Measurements from ENCODE around the gene NYNRIN. TPM values are rescaled to one million over a fixed set of nuclear protein-coding genes. Genes with fewer than 3 reads are reported as not detected.

NYNRIN gene
- total and polyA plus RNA-seq, 2 of the 8 experiments (the other 6 are each of a cell fraction or from before 2014, with no cell fraction given) = 15.2 to 18.3 TPM

DNA sequence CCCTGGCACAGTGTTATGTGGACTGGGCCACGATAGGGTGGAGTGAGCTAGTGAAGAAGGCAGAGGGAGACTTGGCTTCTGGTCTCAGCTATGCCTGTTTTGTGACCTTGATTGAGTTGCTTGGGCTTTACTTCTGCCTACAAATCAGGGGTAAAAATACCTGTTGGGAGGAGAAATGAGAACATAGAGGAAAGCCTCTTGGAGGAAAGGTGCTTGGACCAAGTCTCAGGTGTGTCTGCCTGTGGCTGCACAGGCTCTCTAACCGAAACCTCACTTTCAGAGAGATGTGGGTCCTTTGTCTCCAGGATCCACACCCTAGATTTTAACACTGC is 38.9 kb downstream of the NYNRIN start:
- no peak overlapping the region for H3K18ac ChIP-seq (ENCODE audit: extremely low read depth, low read length)
- H3K9ac ChIP-seq (replicated peaks in 1 of 4; ENCODE audit: extremely low read depth in 1 of 4, low read depth in 3 of 4, low read length in 3 of 4) = no peak overlapping the region
- no peak overlapping the region for H2AFZ ChIP-seq (ENCODE audit: low read length)
- no peaks in the 10 kb centered on the region; a peak in 2 of 7 replicates for H3K4me1 ChIP-seq (replicated peaks in 1 of 4; ENCODE audit: control insufficient read depth in 3 of 4, insufficient read depth in 4 of 4, low read length in 3 of 4)
- H2BK12ac ChIP-seq (ENCODE audit: low read depth, low read length) = no peak overlapping the region
- TF ChIP-seq JUND (IDR thresholded peaks at IDR 0.05; ENCODE audit: low read length) (no peak), TEAD4 (IDR thresholded peaks at IDR 0.05; ENCODE audit: low read depth, low read length) (no peak)
- H2BK120ac ChIP-seq (replicated peaks; ENCODE audit: low read depth, low read length) = no peak overlapping the region
- WGBS, 2 experiments (ENCODE audit: extremely low coverage in 1 of 2, insufficient coverage in 1 of 2, insufficient read length in 1 of 2, insufficient replicate concordance in 2 of 2, low coverage in 1 of 2, low lambda C conversion rate in 2 of 2, missing lambda C conversion rate in 1 of 2) = 89% methylated on average over 2 of the region's 2 CpGs; no CpG with 5 or more reads in 1 of the 2 experiments
- H3K27me3 ChIP-seq (replicated peaks in 1 of 4; ENCODE audit: control insufficient read depth in 3 of 4, extremely low read depth in 1 of 4, insufficient read depth in 3 of 4, low read length in 3 of 4) = no peaks in the 10 kb centered on the region
- no peak for DNase-seq (ENCODE audit: low read depth in 1 of 2, low spot score in 2 of 2)
- H3K4ac ChIP-seq (replicated peaks; ENCODE audit: insufficient read length, low read depth, low read length) = no peak overlapping the region
- H2BK15ac ChIP-seq (ENCODE audit: low read length) = no peak overlapping the region
- H4K20me1 ChIP-seq (replicated peaks in 1 of 2; ENCODE audit: control insufficient read depth in 1 of 2, insufficient read depth in 2 of 2, low read length in 2 of 2) = peaks cover 1 to 5% of the 10 kb centered on the region in 2 experiments
- H3K79me2 ChIP-seq (ENCODE audit: control insufficient read depth in 1 of 2, insufficient read depth in 2 of 2, low read length in 2 of 2) = no peaks in the 10 kb centered on the region
- no peak overlapping the region for H3K14ac ChIP-seq (ENCODE audit: insufficient read length)
- ChIA-PET CTCF (ENCODE audit: partially characterized antibody) (interaction anchor here (1.0 to 21.3 kb wide), 18 partner anchors 11 to 195 kb away, joined by 3 to 664 read pairs (median 20); partner anchors contain the start of genes ADCY4, CIDEB, RIPK3 and TINF2), POLR2A (ENCODE audit: partially characterized antibody) (interaction anchor here (0.7 to 3.2 kb wide), 13 partner anchors 9 to 138 kb away, joined by 3 to 25 read pairs (median 3); partner anchors contain the start of genes ADCY4, CBLN3, DHRS1 and LTB4R)
- peaks cover 6% of the 10 kb centered on the region for H3K23me2 ChIP-seq (ENCODE audit: low read depth, low read length)
- no peak overlapping the region for H3K23ac ChIP-seq (ENCODE audit: insufficient read length)
- no peak for FAIRE-seq
- no peaks in the 10 kb centered on the region; the same call in 1 of the 2 replicates for H3K79me1 ChIP-seq (ENCODE audit: low read depth, low read length)
- no peak overlapping the region for H4K91ac ChIP-seq (replicated peaks; ENCODE audit: insufficient read length, low read length)
- H3K56ac ChIP-seq (replicated peaks; ENCODE audit: insufficient read length, low read depth, low read length) = no peak overlapping the region
- no peak overlapping the region for H4K8ac ChIP-seq (ENCODE audit: extremely low read depth, insufficient read depth, low read length)
- H3K4me2 ChIP-seq (ENCODE audit: insufficient read depth in 1 of 2, low read depth in 2 of 2, low read length in 2 of 2) = no peak overlapping the region
- no peak overlapping the region for H3K27ac ChIP-seq (ENCODE audit: low read depth, low read length)
- H3K9me3 ChIP-seq (ENCODE audit: insufficient read depth in 2 of 2, low read depth in 1 of 2, low read length in 1 of 2) = no peaks in the 10 kb centered on the region
- no peak overlapping the region for H2AK5ac ChIP-seq (ENCODE audit: low read depth, low read length)
- H2BK5ac ChIP-seq (ENCODE audit: low read depth, low read length) = no peak overlapping the region
- H3K4me3 ChIP-seq (ENCODE audit: extremely low read depth in 1 of 4, insufficient read depth in 2 of 4, low read depth in 3 of 4, low read length in 4 of 4) = no peak overlapping the region
- peaks cover 10 to 26% (median 14%) of the 10 kb centered on the region in 4 experiments; a peak in 7 of 8 replicates for H3K36me3 ChIP-seq (ENCODE audit: control insufficient read depth in 2 of 4, insufficient read depth in 4 of 4, low read length in 3 of 4)
- H2BK20ac ChIP-seq (ENCODE audit: low read length) = no peak overlapping the region
- H4K5ac ChIP-seq (ENCODE audit: insufficient read length, low read depth, low read length) = no peak overlapping the region

Data from H1 (cell line).